Mucosa of rectum (tissue), 2 donors: ENCODE results near the gene GABBR2.

ENCODE experiments used
- H3K27ac ChIP-seq, 2 donors: one replicate each; pipeline ENCODE4 v1.7.0; 2013; ENCODE audit warnings: inconsistent platforms in 2 of 2, low read depth in 2 of 2, low read length in 2 of 2
- H3K27me3 ChIP-seq, 2 donors: one replicate each; pipeline ENCODE4 v1.7.0; 2013; ENCODE audit warnings: low read length in 2 of 2; ENCODE audit not compliant: control insufficient read depth in 2 of 2, insufficient read depth in 2 of 2
- H3K36me3 ChIP-seq, 2 donors: one replicate each; pipeline ENCODE4 v1.7.0; 2013; ENCODE audit warnings: low read length in 2 of 2; ENCODE audit not compliant: control insufficient read depth in 2 of 2, insufficient read depth in 2 of 2
- H3K4me1 ChIP-seq, 2 donors: one replicate each; pipeline ENCODE4 v1.7.0; 2013; ENCODE audit warnings: low read length in 2 of 2, mild to moderate bottlenecking in 1 of 2; ENCODE audit not compliant: control insufficient read depth in 2 of 2, insufficient read depth in 2 of 2
- H3K4me3 ChIP-seq, 2 donors: one replicate each; pipeline ENCODE4 v1.7.0; 2013; ENCODE audit warnings: low read length in 2 of 2
- H3K9ac ChIP-seq, 2 donors: one replicate each; pipeline ENCODE4 v1.7.0; 2013; ENCODE audit warnings: low read length in 2 of 2, low read depth in 1 of 2, mild to moderate bottlenecking in 1 of 2
- H3K9me3 ChIP-seq, 2 donors: one replicate each; pipeline ENCODE4 v1.7.0; 2013; ENCODE audit warnings: low read length in 2 of 2; ENCODE audit not compliant: control insufficient read depth in 2 of 2
- donor health status: healthy.
- donor health status: Normal muscosa, but diverticular disease.

GABBR2 gene

GRCh38 chr9:98740226-98740881 is 31.6 kb upstream of the GABBR2 start:
- no peaks in the 10 kb centered on the region for H3K27me3 ChIP-seq

GRCh38 chr9:98738741-98739140 is 30.0 kb upstream of the GABBR2 start:
- Histone ChIP-seq H3K27me3 (no peaks in the 10 kb centered on the region), H3K4me3 (no peak overlapping the region), H3K36me3 (peaks cover 8 to 19% of the 10 kb centered on the region in 2 donors), H3K9me3 (no peaks in the 10 kb centered on the region), H3K27ac (no peak overlapping the region), H3K4me1 (no peaks in the 10 kb centered on the region), H3K9ac (no peak overlapping the region)

More at GRCh38 chr9:98740226-98740881, 31.6 kb upstream of the GABBR2 start:
- no peak overlapping the region for H3K4me3 ChIP-seq
- H3K4me1 ChIP-seq, result no peaks in the 10 kb centered on the region
- no peak overlapping the region for H3K27ac ChIP-seq
- peaks cover 13 to 15% of the 10 kb centered on the region in 2 donors for H3K36me3 ChIP-seq
- no peaks in the 10 kb centered on the region for H3K9me3 ChIP-seq
- no peak overlapping the region for H3K9ac ChIP-seq

GRCh38 chr9:98736226-98736625 is 27.5 kb upstream of the GABBR2 start:
- Histone ChIP-seq H3K27me3 (no peaks in the 10 kb centered on the region), H3K27ac (no peak overlapping the region), H3K4me1 (no peaks in the 10 kb centered on the region), H3K9me3 (no peaks in the 10 kb centered on the region), H3K4me3 (no peak overlapping the region), H3K36me3 (peaks cover 8 to 21% of the 10 kb centered on the region in 2 donors), H3K9ac (no peak overlapping the region)

GRCh38 chr9:98732801-98733200 is 24.1 kb upstream of the GABBR2 start:
- H3K27ac ChIP-seq, result no peak overlapping the region
- no peaks in the 10 kb centered on the region for H3K9me3 ChIP-seq
- H3K4me1 ChIP-seq, result no peaks in the 10 kb centered on the region
- H3K36me3 ChIP-seq, result peaks cover 8 to 21% of the 10 kb centered on the region in 2 donors
- H3K27me3 ChIP-seq, result no peaks in the 10 kb centered on the region
- no peak overlapping the region for H3K4me3 ChIP-seq
- no peak overlapping the region for H3K9ac ChIP-seq

GRCh38 chr9:98732091-98732490 is 23.4 kb upstream of the GABBR2 start:
- H3K9ac ChIP-seq, result no peak overlapping the region
- H3K4me1 ChIP-seq, result no peaks in the 10 kb centered on the region
- H3K36me3 ChIP-seq, result peaks cover 8 to 21% of the 10 kb centered on the region in 2 donors
- H3K4me3 ChIP-seq, result no peak overlapping the region
- H3K9me3 ChIP-seq, result no peaks in the 10 kb centered on the region
- H3K27ac ChIP-seq, result no peak overlapping the region
- no peaks in the 10 kb centered on the region for H3K27me3 ChIP-seq

- Histone ChIP-seq H3K27ac (no peak overlapping the region), H3K4me3 (no peak overlapping the region), H3K27me3 (no peaks in the 10 kb centered on the region), H3K4me1 (no peaks in the 10 kb centered on the region), H3K36me3 (peaks cover 3 to 15% of the 10 kb centered on the region in 2 donors), H3K9ac (no peak overlapping the region), H3K9me3 (no peaks in the 10 kb centered on the region)
These were observed 22.1 kb upstream of the GABBR2 start for GRCh38 chr9:98730871-98731270.

GRCh38 chr9:98728500-98728899 is 19.8 kb upstream of the GABBR2 start:
- no peaks in the 10 kb centered on the region for H3K9me3 ChIP-seq
- no peak overlapping the region for H3K9ac ChIP-seq
- peaks cover 0 to under 1% of the 10 kb centered on the region in 2 donors for H3K36me3 ChIP-seq
- no peak overlapping the region for H3K4me3 ChIP-seq
- no peaks in the 10 kb centered on the region for H3K4me1 ChIP-seq
- H3K27me3 ChIP-seq, result no peaks in the 10 kb centered on the region
- no peak overlapping the region for H3K27ac ChIP-seq

- Histone ChIP-seq H3K4me3 (no peak overlapping the region), H3K9me3 (no peaks in the 10 kb centered on the region), H3K9ac (no peak overlapping the region), H3K27ac (no peak overlapping the region), H3K27me3 (no peaks in the 10 kb centered on the region), H3K4me1 (no peaks in the 10 kb centered on the region), H3K36me3 (no peaks in the 10 kb centered on the region)
These were observed 18.7 kb upstream of the GABBR2 start for GRCh38 chr9:98727428-98727827.

- Histone ChIP-seq H3K4me3 (no peak overlapping the region), H3K9ac (no peak overlapping the region), H3K9me3 (no peaks in the 10 kb centered on the region), H3K36me3 (no peaks in the 10 kb centered on the region), H3K27ac (no peak overlapping the region), H3K27me3 (no peaks in the 10 kb centered on the region), H3K4me1 (no peaks in the 10 kb centered on the region)
These were observed 18.0 kb upstream of the GABBR2 start for GRCh38 chr9:98726735-98727134.

- Histone ChIP-seq H3K9ac (no peak overlapping the region), H3K9me3 (no peaks in the 10 kb centered on the region), H3K4me3 (no peak overlapping the region), H3K36me3 (no peaks in the 10 kb centered on the region), H3K27me3 (peaks cover 0 to 3% of the 10 kb centered on the region in 2 donors), H3K4me1 (no peaks in the 10 kb centered on the region), H3K27ac (no peak overlapping the region)
These were observed 16.2 kb upstream of the GABBR2 start for GRCh38 chr9:98724810-98725530.
